ENCODE measurements around the gene LMTK3. TPM values are rescaled to one million over a fixed set of nuclear protein-coding genes. Genes with fewer than 3 reads are reported as not detected.

Gene LMTK3
- total RNA-seq, 1 donor from 2014 or later, result 4.5 TPM

DNA sequence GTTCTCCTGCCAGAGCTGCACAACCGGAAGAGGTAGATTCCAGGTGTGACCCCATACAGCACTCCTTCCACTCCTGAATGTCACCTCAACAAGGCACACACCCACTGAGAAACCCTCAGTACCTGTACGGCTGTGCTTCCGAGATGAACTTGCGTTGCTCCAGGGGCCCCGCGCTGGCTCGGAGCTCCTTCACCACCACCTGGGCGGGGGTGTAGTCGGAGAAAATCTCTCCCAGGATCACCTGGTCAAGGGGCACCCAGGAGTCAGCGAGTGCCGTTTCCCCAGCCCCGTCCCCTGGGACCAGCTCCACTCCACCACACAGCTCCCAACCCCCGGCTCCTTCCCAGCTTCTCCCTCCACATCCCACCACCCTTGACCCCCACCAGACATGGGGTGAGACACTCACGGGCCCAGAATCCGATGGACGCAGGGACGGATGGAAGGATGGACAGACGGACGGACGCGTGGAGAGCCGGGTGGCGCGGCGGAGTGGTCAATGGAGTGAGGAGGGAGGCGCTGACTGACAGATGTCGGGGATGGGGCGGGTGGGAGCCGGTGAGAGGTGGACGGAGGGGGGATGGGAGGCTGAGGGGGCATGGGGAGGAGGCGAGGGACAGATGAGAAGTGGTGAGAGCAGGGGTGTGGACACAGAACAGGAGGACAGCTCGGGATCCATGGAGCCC is 2.8 kb downstream of the LMTK3 start:
- intact Hi-C loops (cut with micrococcal nuclease), result loop anchor here (10.0 kb wide), 1 partner anchor 456 kb away; the partner anchor contains the start of gene FTL

- intact Hi-C loops (cut with micrococcal nuclease), result loop anchor here (10.0 kb wide), 1 partner anchor 457 kb away; the partner anchor contains the start of gene FTL
Measured at GRCh38 chr19:48507911-48508439, 3.7 kb downstream of the LMTK3 start.

- intact Hi-C loops (cut with micrococcal nuclease), result loop anchor here (1.0 to 10.0 kb wide), 4 partner anchors 78 to 459 kb away; partner anchors contain the start of gene FTL
Measured at GRCh38 chr19:48506138-48506733, 5.4 kb downstream of the LMTK3 start.

GRCh38 chr19:48502350-48503018 is 9.2 kb downstream of the LMTK3 start:
- intact Hi-C loops (cut with micrococcal nuclease), result loop anchor here (1.0 to 10.0 kb wide), 4 partner anchors 8 to 462 kb away; partner anchors contain the start of genes CYTH2 and FTL

GRCh38 chr19:48501494-48502349 is 9.9 kb downstream of the LMTK3 start:
- intact Hi-C loops (cut with micrococcal nuclease), result loop anchor here (1.0 to 10.0 kb wide), 4 partner anchors 8 to 463 kb away; partner anchors contain the start of genes CYTH2 and FTL

- intact Hi-C loops (cut with micrococcal nuclease), result loop anchor here (10.0 kb wide), 1 partner anchor 464 kb away; the partner anchor contains the start of gene FTL
Measured at GRCh38 chr19:48500830-48501493, 10.7 kb downstream of the LMTK3 start.

GRCh38 chr19:48499316-48500090 is 12.1 kb downstream of the LMTK3 start:
- intact Hi-C loops (cut with micrococcal nuclease), result loop anchor here (10.0 kb wide), 1 partner anchor 465 kb away; the partner anchor contains the start of gene FTL

- intact Hi-C loops (cut with micrococcal nuclease), result no loop called here
Measured at GRCh38 chr19:48498595-48499311, 12.9 kb downstream of the LMTK3 start.

- intact Hi-C loops (cut with micrococcal nuclease), result no loop called here
Measured at GRCh38 chr19:48497728-48498594, 13.7 kb downstream of the LMTK3 start.

DNA sequence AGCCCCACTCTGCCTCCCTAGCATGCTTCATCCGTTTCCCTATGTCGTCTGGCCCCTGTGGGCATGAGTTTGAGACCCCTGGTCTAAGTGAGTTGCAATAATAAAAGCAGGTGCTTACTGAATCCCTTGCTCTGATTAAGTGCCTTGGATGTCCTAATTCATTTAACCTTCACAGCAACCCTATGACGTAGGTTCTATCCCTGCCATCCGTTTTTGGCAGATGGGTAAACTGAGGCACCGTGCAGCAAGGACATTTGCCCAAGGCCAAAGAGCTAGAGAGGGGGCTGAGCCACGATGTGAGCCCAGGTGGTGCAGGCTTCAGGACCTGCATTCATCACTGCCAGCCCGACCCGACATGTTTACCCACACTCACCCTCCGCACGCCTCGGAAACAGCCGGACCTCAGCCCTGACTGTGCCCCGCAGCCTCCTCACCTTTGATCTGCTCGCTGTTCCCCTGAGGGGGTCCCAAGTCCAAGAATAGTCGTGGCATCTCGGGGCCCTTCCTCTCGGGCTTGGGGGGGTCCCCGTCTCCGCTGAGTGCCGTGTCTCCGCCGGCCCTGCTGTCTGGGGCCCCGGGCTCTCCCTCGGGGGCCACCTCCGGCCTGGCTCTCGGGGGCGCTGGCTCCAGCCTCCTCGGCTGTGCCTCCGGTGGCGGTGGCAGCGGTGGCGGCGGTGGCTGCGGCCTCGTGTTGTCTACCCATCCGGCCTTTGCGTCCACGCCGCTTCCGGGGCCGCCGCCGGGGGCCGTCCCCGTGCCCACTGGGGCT is 14.5 kb downstream of the LMTK3 start:
- intact Hi-C loops (cut with micrococcal nuclease), result no loop called here

DNA sequence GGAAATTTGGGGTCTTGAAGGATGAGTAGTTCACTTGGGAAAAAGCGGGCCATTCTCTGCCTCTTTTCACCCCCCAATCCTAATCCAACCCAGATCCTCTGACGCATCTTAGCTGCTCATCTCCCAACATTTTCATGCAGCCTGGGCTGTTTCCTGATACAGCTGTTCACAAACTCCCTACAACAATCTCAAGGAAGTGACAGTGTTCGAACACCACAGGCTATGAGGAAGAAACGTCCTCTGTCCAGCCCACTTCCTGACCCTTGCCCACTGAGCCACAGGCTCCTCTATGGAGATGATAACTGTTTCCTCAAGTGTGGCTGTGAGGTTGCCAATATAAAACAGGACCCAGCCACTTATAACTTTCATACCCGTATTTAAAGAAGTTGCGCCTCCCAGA is 16.2 kb downstream of the LMTK3 start:
- intact Hi-C loops (cut with micrococcal nuclease), result no loop called here

- intact Hi-C loops (cut with micrococcal nuclease), result loop anchor here (1.0 to 5.0 kb wide), 18 partner anchors 8 to 1383 kb away; partner anchors contain the start of genes AKT1S1, CYTH2, DBP and GRWD1
Measured at GRCh38 chr19:48493718-48494401, 17.8 kb downstream of the LMTK3 start.

- intact Hi-C loops (cut with micrococcal nuclease), result loop anchor here (1.0 to 5.0 kb wide), 18 partner anchors 9 to 1384 kb away; partner anchors contain the start of genes AKT1S1, CYTH2, DBP and GRWD1
Measured at GRCh38 chr19:48492925-48493717, 18.5 kb downstream of the LMTK3 start.

DNA sequence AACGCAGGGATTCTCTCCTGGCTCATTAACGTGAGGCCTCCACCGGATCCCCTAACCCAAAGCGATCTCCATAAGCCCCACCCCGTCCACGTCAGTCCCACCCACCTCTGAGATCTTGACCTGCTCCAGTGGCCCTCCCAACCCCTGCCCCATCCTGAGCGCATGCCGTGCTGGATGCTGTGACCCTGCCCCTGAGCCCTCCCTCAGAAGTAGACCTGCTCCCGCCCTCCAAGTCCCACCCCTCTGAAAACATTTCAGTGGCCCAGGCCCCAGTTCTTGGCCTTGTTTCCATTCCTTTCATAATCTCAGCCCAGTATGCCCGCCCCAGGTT is 19.9 kb downstream of the LMTK3 start:
- intact Hi-C loops (cut with micrococcal nuclease), result loop anchor here (2.0 to 5.0 kb wide), 7 partner anchors 101 to 1386 kb away; partner anchors contain the start of genes AKT1S1, INAFM1, KDELR1 and RASIP1
